H1 (cell line): Measurements from ENCODE around the gene ASB13.

Experiments used
- EZH2 ChIP-seq: fragments of 200-600 bp; sonication (generic); IDR thresholded peaks from 2 replicates; pipeline ENCODE4 v1.7.1; 2012; ENCODE audit warnings: low read depth, mild to moderate bottlenecking, moderate library complexity, low read length, inconsistent platforms; ENCODE audit not compliant: severe bottlenecking
- POLR2A ChIP-seq, 2 experiments: IDR thresholded peaks; 1 replicate in 1 of 2; 2 replicates in 1 of 2; pipeline ENCODE4 v1.6.1; 2011; ENCODE audit warnings: low read depth in 2 of 2, low read length in 2 of 2, mild to moderate bottlenecking in 2 of 2; ENCODE audit errors: control extremely low read depth in 1 of 2
- POLR2AphosphoS5 ChIP-seq: IDR thresholded peaks from 2 replicates; pipeline ENCODE4 v1.6.1; 2011; ENCODE audit warnings: low read depth, low read length
- RXRA ChIP-seq: IDR thresholded peaks from 2 replicates; pipeline ENCODE4 v1.6.1; 2011; ENCODE audit warnings: low read depth, mild to moderate bottlenecking, low read length, moderate library complexity; ENCODE audit not compliant: insufficient read depth
- SAP30 ChIP-seq: fragments of 300-600 bp; sonication (generic); IDR thresholded peaks from 2 replicates; pipeline ENCODE4 v1.7.1; 2012; ENCODE audit warnings: low read length, moderate library complexity, mild to moderate bottlenecking, inconsistent platforms; ENCODE audit not compliant: insufficient read depth, insufficient replicate concordance
- YY1 ChIP-seq: IDR thresholded peaks from 2 replicates; pipeline ENCODE4 v1.6.1; 2011; ENCODE audit warnings: low read depth, mild to moderate bottlenecking, low read length
- TF ChIP-seq, protein P1 (sequence below), 3 experiments: IDR thresholded peaks; 1 replicate in 2 of 3; 2 replicates in 1 of 3; pipeline versions ENCODE4 v1.5.1 to v1.6.1; 2011; ENCODE audit warnings: low read length in 3 of 3, mild to moderate bottlenecking in 3 of 3, inconsistent platforms in 2 of 3, low read depth in 1 of 3, moderate library complexity in 1 of 3; ENCODE audit not compliant: insufficient read depth in 1 of 3; ENCODE audit errors: control extremely low read depth in 1 of 3

DNA sequence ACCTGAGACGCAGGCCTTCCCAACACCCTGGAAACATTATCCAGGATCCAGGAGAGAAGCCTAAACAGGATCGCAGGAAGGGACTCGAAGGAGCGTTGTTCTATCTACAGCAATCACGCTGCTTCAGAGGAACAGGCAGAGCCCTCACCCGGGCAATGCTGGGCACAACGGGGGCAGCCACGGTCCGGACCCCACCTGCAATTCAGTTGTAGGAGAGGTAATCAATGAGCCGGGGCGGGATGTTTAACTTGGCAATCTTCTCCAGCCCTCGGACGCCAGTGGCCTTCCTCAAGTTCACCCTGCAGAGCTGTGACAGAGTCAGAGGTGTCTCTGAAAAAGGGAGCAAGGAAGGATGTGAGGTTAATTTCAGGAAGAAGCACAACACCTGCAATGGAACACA is 25.9 kb downstream of the ASB13 start:
- no peak for TF ChIP-seq POLR2AphosphoS5
- no peak for TF ChIP-seq EZH2
- no peak for TF ChIP-seq RXRA
- TF ChIP-seq, protein P1, sequence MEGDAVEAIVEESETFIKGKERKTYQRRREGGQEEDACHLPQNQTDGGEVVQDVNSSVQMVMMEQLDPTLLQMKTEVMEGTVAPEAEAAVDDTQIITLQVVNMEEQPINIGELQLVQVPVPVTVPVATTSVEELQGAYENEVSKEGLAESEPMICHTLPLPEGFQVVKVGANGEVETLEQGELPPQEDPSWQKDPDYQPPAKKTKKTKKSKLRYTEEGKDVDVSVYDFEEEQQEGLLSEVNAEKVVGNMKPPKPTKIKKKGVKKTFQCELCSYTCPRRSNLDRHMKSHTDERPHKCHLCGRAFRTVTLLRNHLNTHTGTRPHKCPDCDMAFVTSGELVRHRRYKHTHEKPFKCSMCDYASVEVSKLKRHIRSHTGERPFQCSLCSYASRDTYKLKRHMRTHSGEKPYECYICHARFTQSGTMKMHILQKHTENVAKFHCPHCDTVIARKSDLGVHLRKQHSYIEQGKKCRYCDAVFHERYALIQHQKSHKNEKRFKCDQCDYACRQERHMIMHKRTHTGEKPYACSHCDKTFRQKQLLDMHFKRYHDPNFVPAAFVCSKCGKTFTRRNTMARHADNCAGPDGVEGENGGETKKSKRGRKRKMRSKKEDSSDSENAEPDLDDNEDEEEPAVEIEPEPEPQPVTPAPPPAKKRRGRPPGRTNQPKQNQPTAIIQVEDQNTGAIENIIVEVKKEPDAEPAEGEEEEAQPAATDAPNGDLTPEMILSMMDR (IDR thresholded peaks at IDR 0.05; ENCODE audit: control extremely low read depth in 1 of 3, insufficient read depth in 1 of 3, low read depth in 1 of 3, low read length in 3 of 3) = no peak
- no peak for TF ChIP-seq POLR2A (IDR thresholded peaks at IDR 0.05; ENCODE audit: control extremely low read depth in 1 of 2, low read depth in 2 of 2, low read length in 2 of 2)
- TF ChIP-seq SAP30 = no peak
- TF ChIP-seq YY1 = no peak
